Esophagus (tissue), 2 donors: ENCODE data around the gene ARMC9. TPM values are rescaled to one million over a fixed set of nuclear protein-coding genes. Genes with fewer than 3 reads are reported as not detected.
"Not testable (repeated sequence)": the region's sequence is repeated elsewhere in the genome, so short reads cannot be mapped to it uniquely, and the experiment has no call there.

Experiments used
- H3K27ac ChIP-seq, 2 donors: one replicate each; pipeline ENCODE4 v1.5.1; 2013; ENCODE audit warnings: low read depth in 2 of 2, mild to moderate bottlenecking in 2 of 2, inconsistent platforms in 1 of 2, low read length in 1 of 2, moderate library complexity in 1 of 2
- H3K27me3 ChIP-seq, 2 donors: one replicate each; pipeline ENCODE4 v1.6.1; 2013; ENCODE audit warnings: low read length in 2 of 2, control low read depth in 1 of 2, mild to moderate bottlenecking in 1 of 2; ENCODE audit not compliant: insufficient read depth in 2 of 2, control insufficient read depth in 1 of 2
- H3K36me3 ChIP-seq, 2 donors: one replicate each; pipeline ENCODE4 v1.6.1; 2013; ENCODE audit warnings: low read length in 1 of 2; ENCODE audit not compliant: control insufficient read depth in 2 of 2, insufficient read depth in 2 of 2
- H3K4me1 ChIP-seq, 2 donors: one replicate each; pipeline ENCODE4 v1.6.1; 2013; ENCODE audit warnings: low read length in 1 of 2; ENCODE audit not compliant: control insufficient read depth in 2 of 2, insufficient read depth in 2 of 2
- H3K4me3 ChIP-seq, 2 donors: one replicate each; pipeline ENCODE4 v1.5.1; 2013; ENCODE audit warnings: low read length in 2 of 2, mild to moderate bottlenecking in 2 of 2, low read depth in 1 of 2, moderate library complexity in 1 of 2
- H3K9me3 ChIP-seq, 2 donors: one replicate each; pipeline ENCODE4 v1.6.1; 2013; ENCODE audit warnings: mild to moderate bottlenecking in 2 of 2, low read depth in 1 of 2, low read length in 1 of 2, moderate library complexity in 1 of 2; ENCODE audit not compliant: control insufficient read depth in 2 of 2, insufficient read depth in 1 of 2
- WGBS, 2 donors: extraction: QIAGEN DNeasy Blood & Tissue Kit; methylation state at CpG; one replicate each; pipeline ENCODE4 v1.1.7; 2013; 5-methylcytosine and 5-hydroxymethylcytosine counted together
- polyA plus RNA-seq, 2 donors: library from polyadenylated mRNA; stranded (reverse); fragments of 200-250 nt; gene quantifications; one replicate each; pipeline ENCODE4 v1.2.3, GENCODE V29; 2013
- donor health status: healthy with polysubstance abuse.
- donor health status: Bipolar disorder and iron deficiency.

The ARMC9 gene
- polyA plus RNA-seq, 2 donors, result 2.9 to 3.6 TPM

GRCh38 chr2:231299267-231299666 lies 100.8 kb downstream of the ARMC9 start:
- WGBS, 2 donors, result 81 to 84% methylated on average over 7 of the region's 7 CpGs
- H3K9me3 ChIP-seq, result no peaks in the 10 kb centered on the region
- H3K4me3 ChIP-seq, result no peak overlapping the region
- no peak overlapping the region for H3K27ac ChIP-seq
- peaks cover 0 to 2% of the 10 kb centered on the region in 2 donors for H3K36me3 ChIP-seq
- H3K27me3 ChIP-seq, result no peaks in the 10 kb centered on the region
- H3K4me1 ChIP-seq, result no peaks in the 10 kb centered on the region

- no peaks in the 10 kb centered on the region for H3K9me3 ChIP-seq
- WGBS, 2 donors, result 64 to 74% methylated on average over 8 of the region's 8 CpGs
- no peak overlapping the region for H3K4me3 ChIP-seq
- no peak overlapping the region for H3K27ac ChIP-seq
- peaks cover 0 to 2% of the 10 kb centered on the region in 2 donors for H3K36me3 ChIP-seq
- no peaks in the 10 kb centered on the region for H3K4me1 ChIP-seq
- H3K27me3 ChIP-seq, result no peaks in the 10 kb centered on the region
Measured at GRCh38 chr2:231300020-231300721, 101.7 kb downstream of the ARMC9 start.

- WGBS, 2 donors, result 71 to 85% methylated on average over 3 of the region's 3 CpGs
- H3K27me3 ChIP-seq, result no peaks in the 10 kb centered on the region
- no peak overlapping the region for H3K27ac ChIP-seq
Measured at GRCh38 chr2:231300722-231301076, 102.3 kb downstream of the ARMC9 start.

GRCh38 chr2:231304259-231304658 lies 105.8 kb downstream of the ARMC9 start:
- H3K9me3 ChIP-seq, H3K27me3 ChIP-seq, H3K36me3 ChIP-seq, H3K27ac ChIP-seq, H3K4me1 ChIP-seq, H3K4me3 ChIP-seq: not testable (repeated sequence)
- WGBS, 2 donors, result 95% methylated on average over 6 of the region's 6 CpGs

More at GRCh38 chr2:231300722-231301076, 102.3 kb downstream of the ARMC9 start:
- H3K36me3 ChIP-seq, result peaks cover 0 to 2% of the 10 kb centered on the region in 2 donors
- no peaks in the 10 kb centered on the region for H3K4me1 ChIP-seq
- no peak overlapping the region for H3K4me3 ChIP-seq
- H3K9me3 ChIP-seq, result no peaks in the 10 kb centered on the region

GRCh38 chr2:231305221-231305620 lies 106.8 kb downstream of the ARMC9 start:
- Histone ChIP-seq H3K9me3 (no peaks in the 10 kb centered on the region), H3K27me3 (no peaks in the 10 kb centered on the region), H3K27ac (no peak overlapping the region), H3K4me3 (no peak overlapping the region), H3K36me3 (no peaks in the 10 kb centered on the region), H3K4me1 (no peaks in the 10 kb centered on the region)
- WGBS, 2 donors, result 48 to 59% methylated on average over 5 of the region's 5 CpGs

GRCh38 chr2:231306791-231307393 lies 108.5 kb downstream of the ARMC9 start:
- 61 to 63% methylated on average over 6 of the region's 6 CpGs for WGBS, 2 donors
- H3K36me3 ChIP-seq, result no peaks in the 10 kb centered on the region

GRCh38 chr2:231308219-231308618 lies 109.8 kb downstream of the ARMC9 start:
- H3K9me3 ChIP-seq, result no peaks in the 10 kb centered on the region
- WGBS, 2 donors, result 92 to 95% methylated on average over 6 of the region's 6 CpGs
- no peaks in the 10 kb centered on the region for H3K27me3 ChIP-seq
- no peak overlapping the region for H3K4me3 ChIP-seq
- H3K27ac ChIP-seq, result no peak overlapping the region
- H3K36me3 ChIP-seq, result no peaks in the 10 kb centered on the region
- H3K4me1 ChIP-seq, result no peaks in the 10 kb centered on the region

More at GRCh38 chr2:231306791-231307393, 108.5 kb downstream of the ARMC9 start:
- Histone ChIP-seq H3K4me1 (no peaks in the 10 kb centered on the region), H3K27me3 (no peaks in the 10 kb centered on the region), H3K4me3 (no peak overlapping the region), H3K27ac (no peak overlapping the region), H3K9me3 (no peaks in the 10 kb centered on the region)

GRCh38 chr2:231308631-231309428 lies 110.4 kb downstream of the ARMC9 start:
- no peaks in the 10 kb centered on the region for H3K36me3 ChIP-seq
- no peak overlapping the region for H3K27ac ChIP-seq
- H3K27me3 ChIP-seq, result no peaks in the 10 kb centered on the region
- 88 to 93% methylated on average over 16 of the region's 16 CpGs for WGBS, 2 donors
- no peaks in the 10 kb centered on the region for H3K4me1 ChIP-seq
- no peaks in the 10 kb centered on the region for H3K9me3 ChIP-seq
- no peak overlapping the region for H3K4me3 ChIP-seq

GRCh38 chr2:231312066-231312465 lies 113.6 kb downstream of the ARMC9 start:
- H3K4me3 ChIP-seq, result no peak overlapping the region
- H3K36me3 ChIP-seq, result no peaks in the 10 kb centered on the region
- WGBS, 2 donors, result 90 to 93% methylated on average over 5 of the region's 5 CpGs
- no peak overlapping the region for H3K27ac ChIP-seq
- H3K9me3 ChIP-seq, result no peaks in the 10 kb centered on the region
- no peaks in the 10 kb centered on the region for H3K4me1 ChIP-seq
- H3K27me3 ChIP-seq, result no peaks in the 10 kb centered on the region
